HepG2 (cell line): ENCODE results near the gene LRRN4CL. TPM values are rescaled to one million over a fixed set of nuclear protein-coding genes. Genes with fewer than 3 reads are reported as not detected.

Experiments used
- EED ChIP-seq: sonication (generic); formaldehyde crosslinking; IDR thresholded peaks from 2 replicates; pipeline ENCODE4 v1.5.0; 2020; ENCODE audit warnings: mild to moderate bottlenecking, missing genetic modification reagents
- ERF ChIP-seq: IDR thresholded peaks from 2 replicates; pipeline ENCODE4 v1.6.1; 2018; ENCODE audit warnings: missing biosample characterization, missing genetic modification reagents
- FOXA1 ChIP-seq, 2 experiments: fragments of 450-650 bp in 1 of 2; sonication (generic) in 1 of 2; formaldehyde crosslinking in 1 of 2; IDR thresholded peaks; 2 replicates each; pipeline versions ENCODE4 v1.4.0 to v1.6.1; 2016 to 2020; ENCODE audit warnings: missing genetic modification reagents in 1 of 2
- HOXA9 ChIP-seq: sonication (generic); formaldehyde crosslinking; IDR thresholded peaks from 2 replicates; pipeline ENCODE4 v1.8.1; 2022; ENCODE audit warnings: missing genetic modification reagents, mild to moderate bottlenecking, moderate library complexity, borderline replicate concordance
- JUNB ChIP-seq: sonication (generic); formaldehyde crosslinking; IDR thresholded peaks from 2 replicates; pipeline ENCODE4 v1.8.0; 2022; ENCODE audit warnings: missing genetic modification reagents, mild to moderate bottlenecking, borderline replicate concordance
- MTA1 ChIP-seq: sonication (generic); formaldehyde crosslinking; IDR thresholded peaks from 2 replicates; pipeline ENCODE4 v1.4.0; 2020; ENCODE audit warnings: missing genetic modification reagents, mild to moderate bottlenecking, borderline replicate concordance
- NFE2L1 ChIP-seq: sonication (generic); formaldehyde crosslinking; IDR thresholded peaks from 2 replicates; pipeline ENCODE4 v1.4.0; 2020; ENCODE audit warnings: missing genetic modification reagents, mild to moderate bottlenecking, borderline replicate concordance
- NFKBIZ ChIP-seq: IDR thresholded peaks from 2 replicates; pipeline ENCODE4 v1.6.1; 2018; ENCODE audit warnings: missing genetic modification reagents, missing compliant biosample characterization
- PTBP1 ChIP-seq: fragments of 200-400 bp; formaldehyde crosslinking; IDR thresholded peaks from 2 replicates; pipeline ENCODE4 v1.6.1; 2018; ENCODE audit warnings: low read length, low read depth; ENCODE audit not compliant: poor library complexity, severe bottlenecking
- SP4 ChIP-seq: sonication (generic); formaldehyde crosslinking; IDR thresholded peaks from 2 replicates; pipeline ENCODE4 v1.8.1; 2023; ENCODE audit warnings: mild to moderate bottlenecking, missing genetic modification reagents
- TP53 ChIP-seq: sonication (generic); formaldehyde crosslinking; conservative IDR thresholded peaks from 2 replicates; pipeline ENCODE4 v1.4.0; 2020; ENCODE audit warnings: missing genetic modification reagents
- YEATS2 ChIP-seq: sonication (generic); formaldehyde crosslinking; IDR thresholded peaks from 2 replicates; pipeline ENCODE4 v1.4.0; 2020; ENCODE audit warnings: missing genetic modification reagents, borderline replicate concordance
- ZNF207 ChIP-seq: fragments of 450-650 bp; IDR thresholded peaks from 2 replicates; pipeline ENCODE4 v1.6.1; 2016; ENCODE audit warnings: antibody characterized with exemption, borderline replicate concordance
- ZNF317 ChIP-seq: sonication (generic); formaldehyde crosslinking; IDR thresholded peaks from 2 replicates; pipeline ENCODE4 v1.5.0; 2020; ENCODE audit warnings: mild to moderate bottlenecking, missing genetic modification reagents
- ZNF367 ChIP-seq: sonication (generic); formaldehyde crosslinking; IDR thresholded peaks from 2 replicates; pipeline ENCODE4 v1.4.0; 2020; ENCODE audit warnings: missing genetic modification reagents, borderline replicate concordance
- ZNF546 ChIP-seq: sonication (generic); formaldehyde crosslinking; conservative IDR thresholded peaks from 2 replicates; pipeline ENCODE4 v1.8.1; 2023; ENCODE audit warnings: mild to moderate bottlenecking, missing genetic modification reagents
- ZNF605 ChIP-seq: sonication (generic); formaldehyde crosslinking; IDR thresholded peaks from 2 replicates; pipeline ENCODE4 v1.8.0; 2022; ENCODE audit warnings: mild to moderate bottlenecking, missing genetic modification reagents
- ZNF790 ChIP-seq: sonication (generic); formaldehyde crosslinking; IDR thresholded peaks from 2 replicates; pipeline ENCODE4 v1.8.0; 2022; ENCODE audit warnings: missing genetic modification reagents, mild to moderate bottlenecking, borderline replicate concordance
- ZNF891 ChIP-seq: sonication (generic); formaldehyde crosslinking; IDR thresholded peaks from 2 replicates; pipeline ENCODE4 v1.5.0; 2020; ENCODE audit warnings: mild to moderate bottlenecking, missing genetic modification reagents
- polyA plus RNA-seq, 8 experiments: library from polyadenylated mRNA; depleted of rRNA in 3 of 8; stranded (reverse) in 7 of 8; unstranded in 1 of 8; fragments of >200 nt; fragmentation: Illumina TruSeq in 4 of 8; extraction: Trizol in 4 of 8; gene quantifications; 2 replicates each; pipeline versions ENCODE4 v1.2.1 to v1.2.3, GENCODE V29; 2011 to 2016; ENCODE audit warnings: low read depth in 4 of 8, missing spikeins in 1 of 8, mixed read lengths in 1 of 8; ENCODE audit not compliant: insufficient read depth in 1 of 8
- total RNA-seq, 5 experiments: library from RNA; depleted of rRNA; stranded (reverse); fragments of >200 nt; fragmentation: Illumina TruSeq; extraction: Trizol; gene quantifications; 2 replicates each; pipeline ENCODE4 v1.2.3, GENCODE V29; 2016; ENCODE audit warnings: low read depth in 1 of 5
- TF ChIP-seq, protein P1 (sequence below): sonication (generic); formaldehyde crosslinking; IDR thresholded peaks from 2 replicates; pipeline ENCODE4 v1.4.0; 2020; ENCODE audit warnings: mild to moderate bottlenecking, missing genetic modification reagents
- TF ChIP-seq, protein P2 (sequence below): sonication (generic); formaldehyde crosslinking; IDR thresholded peaks from 2 replicates; pipeline ENCODE4 v1.9.0; 2021; ENCODE audit warnings: missing genetic modification reagents, mild to moderate bottlenecking, borderline replicate concordance
- TF ChIP-seq, protein P3 (sequence below): sonication (generic); formaldehyde crosslinking; IDR thresholded peaks from 2 replicates; pipeline ENCODE4 v1.4.0; 2020; ENCODE audit warnings: missing genetic modification reagents
- TF ChIP-seq, protein P4 (sequence below): sonication (generic); formaldehyde crosslinking; IDR thresholded peaks from 2 replicates; pipeline ENCODE4 v1.5.0; 2020; ENCODE audit warnings: mild to moderate bottlenecking, low read depth, missing genetic modification reagents, borderline replicate concordance
- TF ChIP-seq, protein P5 (sequence below): sonication (generic); formaldehyde crosslinking; conservative IDR thresholded peaks from 2 replicates; pipeline ENCODE4 v1.8.0; 2022; ENCODE audit warnings: missing genetic modification reagents

The LRRN4CL gene
- total and polyA plus RNA-seq, 2 of the 13 experiments (the other 11 are each of a cell fraction or from before 2014, with no cell fraction given): 0.11 TPM; not detected in 1

DNA sequence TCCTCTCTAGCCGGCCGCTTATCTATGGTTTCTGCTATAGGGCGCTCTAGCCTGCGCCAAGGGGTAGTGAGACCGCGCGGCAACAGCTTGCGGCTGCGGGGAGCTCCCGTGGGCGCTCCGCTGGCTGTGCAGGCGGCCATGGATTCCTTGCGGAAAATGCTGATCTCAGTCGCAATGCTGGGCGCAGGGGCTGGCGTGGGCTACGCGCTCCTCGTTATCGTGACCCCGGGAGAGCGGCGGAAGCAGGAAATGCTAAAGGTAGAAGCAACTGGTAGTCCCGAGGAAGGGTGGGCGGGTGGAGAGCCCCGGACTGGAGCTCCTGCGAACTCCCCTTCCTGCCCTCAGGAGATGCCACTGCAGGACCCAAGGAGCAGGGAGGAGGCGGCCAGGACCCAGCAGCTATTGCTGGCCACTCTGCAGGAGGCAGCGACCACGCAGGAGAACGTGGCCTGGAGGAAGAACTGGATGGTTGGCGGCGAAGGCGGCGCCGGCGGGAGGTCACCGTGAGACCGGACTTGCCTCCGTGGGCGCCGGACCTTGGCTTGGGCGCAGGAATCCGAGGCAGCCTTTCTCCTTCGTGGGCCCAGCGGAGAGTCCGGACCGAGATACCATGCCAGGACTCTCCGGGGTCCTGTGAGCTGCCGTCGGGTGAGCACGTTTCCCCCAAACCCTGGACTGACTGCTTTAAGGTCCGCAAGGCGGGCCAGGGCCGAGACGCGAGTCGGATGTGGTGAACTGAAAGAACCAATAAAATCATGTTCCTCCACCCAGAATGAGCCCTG, 17.5 kb downstream of the LRRN4CL start, which contains the start of the genes LBHD1 and UQCC3 (continued):
- TF ChIP-seq, protein P1, sequence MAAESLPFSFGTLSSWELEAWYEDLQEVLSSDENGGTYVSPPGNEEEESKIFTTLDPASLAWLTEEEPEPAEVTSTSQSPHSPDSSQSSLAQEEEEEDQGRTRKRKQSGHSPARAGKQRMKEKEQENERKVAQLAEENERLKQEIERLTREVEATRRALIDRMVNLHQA (CRISPR knock-in tag): no peak
- no peak for TF ChIP-seq ZNF367 (CRISPR knock-in tag)
- peak; percentile 65; the same call in 1 of the 2 replicates for TF ChIP-seq HOXA9 (CRISPR knock-in tag)
- TF ChIP-seq PTBP1: peak; percentile 24
- no peak for TF ChIP-seq ZNF790 (CRISPR knock-in tag)
- TF ChIP-seq, protein P2, sequence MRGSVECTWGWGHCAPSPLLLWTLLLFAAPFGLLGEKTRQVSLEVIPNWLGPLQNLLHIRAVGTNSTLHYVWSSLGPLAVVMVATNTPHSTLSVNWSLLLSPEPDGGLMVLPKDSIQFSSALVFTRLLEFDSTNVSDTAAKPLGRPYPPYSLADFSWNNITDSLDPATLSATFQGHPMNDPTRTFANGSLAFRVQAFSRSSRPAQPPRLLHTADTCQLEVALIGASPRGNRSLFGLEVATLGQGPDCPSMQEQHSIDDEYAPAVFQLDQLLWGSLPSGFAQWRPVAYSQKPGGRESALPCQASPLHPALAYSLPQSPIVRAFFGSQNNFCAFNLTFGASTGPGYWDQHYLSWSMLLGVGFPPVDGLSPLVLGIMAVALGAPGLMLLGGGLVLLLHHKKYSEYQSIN (CRISPR knock-in tag): no peak
- TF ChIP-seq ZNF891 (CRISPR knock-in tag): peak; percentile 71
- TF ChIP-seq ZNF207: no peak
- TF ChIP-seq, protein P3, sequence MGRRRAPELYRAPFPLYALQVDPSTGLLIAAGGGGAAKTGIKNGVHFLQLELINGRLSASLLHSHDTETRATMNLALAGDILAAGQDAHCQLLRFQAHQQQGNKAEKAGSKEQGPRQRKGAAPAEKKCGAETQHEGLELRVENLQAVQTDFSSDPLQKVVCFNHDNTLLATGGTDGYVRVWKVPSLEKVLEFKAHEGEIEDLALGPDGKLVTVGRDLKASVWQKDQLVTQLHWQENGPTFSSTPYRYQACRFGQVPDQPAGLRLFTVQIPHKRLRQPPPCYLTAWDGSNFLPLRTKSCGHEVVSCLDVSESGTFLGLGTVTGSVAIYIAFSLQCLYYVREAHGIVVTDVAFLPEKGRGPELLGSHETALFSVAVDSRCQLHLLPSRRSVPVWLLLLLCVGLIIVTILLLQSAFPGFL (CRISPR knock-in tag): no peak
- peak; percentile 67; the same call in 1 of the 2 replicates for TF ChIP-seq ZNF605 (CRISPR knock-in tag)
- TF ChIP-seq, protein P4, sequence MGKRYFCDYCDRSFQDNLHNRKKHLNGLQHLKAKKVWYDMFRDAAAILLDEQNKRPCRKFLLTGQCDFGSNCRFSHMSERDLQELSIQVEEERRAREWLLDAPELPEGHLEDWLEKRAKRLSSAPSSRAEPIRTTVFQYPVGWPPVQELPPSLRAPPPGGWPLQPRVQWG: no peak
- peak; percentile 52; the same call in 1 of the 2 replicates for TF ChIP-seq NFKBIZ (CRISPR knock-in tag)
- 0 out of 2 replicates have a peak, but pooled peaks have one; percentile 31 for TF ChIP-seq MTA1
- no peak for TF ChIP-seq FOXA1 (IDR thresholded peaks at IDR 0.05)
- TF ChIP-seq FOXA1 (CRISPR knock-in tag; IDR thresholded peaks at IDR 0.05): no peak
- TF ChIP-seq ZNF546 (CRISPR knock-in tag): no peak
- peak; percentile 93 for TF ChIP-seq YEATS2 (CRISPR knock-in tag)
- TF ChIP-seq, protein P5, sequence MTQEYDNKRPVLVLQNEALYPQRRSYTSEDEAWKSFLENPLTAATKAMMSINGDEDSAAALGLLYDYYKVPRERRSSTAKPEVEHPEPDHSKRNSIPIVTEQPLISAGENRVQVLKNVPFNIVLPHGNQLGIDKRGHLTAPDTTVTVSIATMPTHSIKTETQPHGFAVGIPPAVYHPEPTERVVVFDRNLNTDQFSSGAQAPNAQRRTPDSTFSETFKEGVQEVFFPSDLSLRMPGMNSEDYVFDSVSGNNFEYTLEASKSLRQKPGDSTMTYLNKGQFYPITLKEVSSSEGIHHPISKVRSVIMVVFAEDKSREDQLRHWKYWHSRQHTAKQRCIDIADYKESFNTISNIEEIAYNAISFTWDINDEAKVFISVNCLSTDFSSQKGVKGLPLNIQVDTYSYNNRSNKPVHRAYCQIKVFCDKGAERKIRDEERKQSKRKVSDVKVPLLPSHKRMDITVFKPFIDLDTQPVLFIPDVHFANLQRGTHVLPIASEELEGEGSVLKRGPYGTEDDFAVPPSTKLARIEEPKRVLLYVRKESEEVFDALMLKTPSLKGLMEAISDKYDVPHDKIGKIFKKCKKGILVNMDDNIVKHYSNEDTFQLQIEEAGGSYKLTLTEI (CRISPR knock-in tag): no peak
- TF ChIP-seq EED: no peak; the same call in none of the 2 replicates
- no peak; the same call in 1 of the 2 replicates for TF ChIP-seq JUNB (CRISPR knock-in tag)
- no peak for TF ChIP-seq ZNF317 (CRISPR knock-in tag)
- TF ChIP-seq SP4: peak; percentile 51; the same call in 1 of the 2 replicates
- TF ChIP-seq TP53 (CRISPR knock-in tag): no peak; the same call in 1 of the 2 replicates
- peak; percentile 74 for TF ChIP-seq ERF (CRISPR knock-in tag)
- peak; percentile 87; the same call in 1 of the 2 replicates for TF ChIP-seq NFE2L1 (CRISPR knock-in tag)
